CD4-positive, CD25-positive, alpha-beta regulatory T cell (primary cell): ENCODE measurements around the gene SGK2. TPM values are rescaled to one million over a fixed set of nuclear protein-coding genes. Genes with fewer than 3 reads are reported as not detected.
A peak's percentile ranks its signal among the peaks of the same experiment; 100 is the strongest.

Source experiments
- ATAC-seq, 2 donors: fragments of 150-1000 bp; cut with Tn5 transposase; one replicate each; pipeline ENCODE4 v1.10.0; 2021; ENCODE audit warnings: low read depth in 2 of 2, moderate number of reproducible peaks in 2 of 2, moderate library complexity in 1 of 2
- DNase-seq, 3 donors: peaks; one replicate each; pipeline versions ENCODE4 v3.0.0 to v3.0.0-alpha.2; 2012 to 2022; ENCODE audit warnings: mixed read lengths in 1 of 3
- H3K27ac ChIP-seq: one replicate; pipeline ENCODE4 v1.7.0; 2013; ENCODE audit warnings: mild to moderate bottlenecking, low read length; ENCODE audit not compliant: insufficient read depth, poor library complexity, severe bottlenecking
- H3K27me3 ChIP-seq: one replicate; pipeline ENCODE4 v1.7.0; 2013; ENCODE audit warnings: low read length; ENCODE audit not compliant: control insufficient read depth, insufficient read depth
- H3K36me3 ChIP-seq: one replicate; pipeline ENCODE4 v1.7.0; 2013; ENCODE audit warnings: mild to moderate bottlenecking, low read length, moderate library complexity; ENCODE audit not compliant: control insufficient read depth, insufficient read depth
- H3K4me1 ChIP-seq: 2 replicates; pipeline ENCODE4 v1.7.0; 2013; ENCODE audit warnings: mild to moderate bottlenecking, low read length; ENCODE audit not compliant: insufficient read depth, control insufficient read depth, poor library complexity, severe bottlenecking
- H3K4me3 ChIP-seq: one replicate; pipeline ENCODE4 v1.7.0; 2013; ENCODE audit warnings: low read depth, mild to moderate bottlenecking, low read length, moderate library complexity
- H3K9me3 ChIP-seq, 2 experiments: 1 replicate in 1 of 2; 2 replicates in 1 of 2; pipeline ENCODE4 v1.7.0; 2013; ENCODE audit warnings: low read length in 2 of 2, mild to moderate bottlenecking in 1 of 2, moderate library complexity in 1 of 2; ENCODE audit not compliant: control insufficient read depth in 2 of 2
- H3K27ac Mint-ChIP-seq, 3 donors: one replicate each; pipeline ENCODE4 v1.8.0; 2020 to 2022; ENCODE audit warnings: mild to moderate bottlenecking in 3 of 3, mixed read lengths in 3 of 3, moderate library complexity in 2 of 3
- H3K27me3 Mint-ChIP-seq: one replicate; pipeline ENCODE4 v1.8.0; 2022; ENCODE audit warnings: mild to moderate bottlenecking, mixed read lengths
- H3K36me3 Mint-ChIP-seq: one replicate; pipeline ENCODE4 v1.8.0; 2020; ENCODE audit warnings: mixed read lengths
- H3K4me1 Mint-ChIP-seq, 4 donors: one replicate each; pipeline ENCODE4 v1.8.0; 2020 to 2022; ENCODE audit warnings: mixed read lengths in 4 of 4, mild to moderate bottlenecking in 1 of 4
- H3K4me3 Mint-ChIP-seq, 4 donors: one replicate each; pipeline ENCODE4 v1.8.0; 2020 to 2022; ENCODE audit warnings: mild to moderate bottlenecking in 4 of 4, mixed read lengths in 4 of 4, moderate library complexity in 3 of 4
- H3K9me3 Mint-ChIP-seq, 7 donors: one replicate each; pipeline ENCODE4 v1.8.0; 2020 to 2022; ENCODE audit warnings: mixed read lengths in 7 of 7, mild to moderate bottlenecking in 3 of 7, moderate library complexity in 2 of 7
- polyA plus RNA-seq, 4 donors: library from polyadenylated mRNA; unstranded; fragments of 300-500 nt; fragmentation: Illumina TruSeq; gene quantifications; one replicate each; pipeline ENCODE4 v1.2.3, GENCODE V29; 2021
- total RNA-seq: library from RNA; stranded (reverse); gene quantifications from one replicate; pipeline ENCODE4 v1.2.3, GENCODE V29; 2022

SGK2 gene
- total and polyA plus RNA-seq, 5 donors from 2014 or later: 1.7 TPM; not detected in 4

DNA sequence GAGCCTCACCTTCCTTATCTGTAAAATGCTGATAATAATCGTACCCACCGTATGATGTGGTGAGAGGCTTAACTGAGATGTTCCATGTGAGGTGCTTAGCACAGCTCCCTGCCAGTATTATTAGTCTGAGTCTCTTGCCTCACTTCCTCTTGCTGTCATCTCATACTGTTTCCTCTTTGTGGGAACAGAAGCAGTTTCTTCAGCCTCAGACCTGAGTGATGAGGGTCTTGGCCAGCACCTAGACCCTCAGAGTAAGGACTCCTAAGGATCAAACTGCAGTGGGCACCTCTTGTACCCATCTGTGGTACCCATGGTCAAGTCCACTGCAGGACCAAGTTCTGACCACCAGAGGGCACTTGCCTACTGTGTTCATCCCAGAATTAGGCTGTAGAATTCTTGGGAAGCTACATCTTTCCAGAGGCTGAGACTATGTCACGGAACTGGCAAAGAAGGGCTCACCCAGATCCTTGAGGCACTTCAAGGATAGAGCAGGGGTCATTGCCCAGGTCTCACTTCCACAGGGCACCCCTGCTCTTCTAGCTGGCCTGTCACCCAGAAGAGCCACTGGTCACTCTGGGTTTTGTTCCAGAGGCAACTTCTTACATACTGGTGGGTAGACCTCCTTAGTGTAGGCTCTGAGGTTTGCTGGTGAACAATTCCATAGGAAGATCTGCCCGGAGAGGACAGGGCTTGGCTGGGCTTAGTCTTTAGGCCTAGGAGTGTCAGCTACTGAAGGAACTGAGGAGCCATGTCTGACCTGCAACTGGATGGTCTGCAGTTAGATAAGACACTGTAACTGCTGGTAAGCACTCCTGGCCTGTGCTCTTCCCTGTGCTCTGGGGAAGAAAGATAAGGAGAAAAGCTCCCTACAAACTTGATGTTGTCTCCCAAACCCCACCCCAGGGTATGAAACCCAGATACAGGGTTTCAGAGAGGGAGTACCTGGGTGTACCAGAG lies 20.6 kb upstream of the SGK2 start:
- Histone ChIP-seq H3K27me3 (no peaks in the 10 kb centered on the region), H3K27ac (no peak overlapping the region), H3K4me3 (no peak overlapping the region), H3K36me3 (no peaks in the 10 kb centered on the region), H3K9me3 (no peaks in the 10 kb centered on the region), H3K4me1 (no peaks in the 10 kb centered on the region)
- Mint-ChIP-seq H3K27ac (no peak overlapping the region), H3K36me3 (no peaks in the 10 kb centered on the region), H3K4me1 (peaks cover 0 to 3% (median 0%) of the 10 kb centered on the region in 4 donors), H3K9me3 (no peaks in the 10 kb centered on the region), H3K4me3 (no peak overlapping the region), H3K27me3 (no peaks in the 10 kb centered on the region)
- DNase-seq (peak; percentile 18 to 41 (median 27)), ATAC-seq (peak; percentile 31 to 33)

DNA sequence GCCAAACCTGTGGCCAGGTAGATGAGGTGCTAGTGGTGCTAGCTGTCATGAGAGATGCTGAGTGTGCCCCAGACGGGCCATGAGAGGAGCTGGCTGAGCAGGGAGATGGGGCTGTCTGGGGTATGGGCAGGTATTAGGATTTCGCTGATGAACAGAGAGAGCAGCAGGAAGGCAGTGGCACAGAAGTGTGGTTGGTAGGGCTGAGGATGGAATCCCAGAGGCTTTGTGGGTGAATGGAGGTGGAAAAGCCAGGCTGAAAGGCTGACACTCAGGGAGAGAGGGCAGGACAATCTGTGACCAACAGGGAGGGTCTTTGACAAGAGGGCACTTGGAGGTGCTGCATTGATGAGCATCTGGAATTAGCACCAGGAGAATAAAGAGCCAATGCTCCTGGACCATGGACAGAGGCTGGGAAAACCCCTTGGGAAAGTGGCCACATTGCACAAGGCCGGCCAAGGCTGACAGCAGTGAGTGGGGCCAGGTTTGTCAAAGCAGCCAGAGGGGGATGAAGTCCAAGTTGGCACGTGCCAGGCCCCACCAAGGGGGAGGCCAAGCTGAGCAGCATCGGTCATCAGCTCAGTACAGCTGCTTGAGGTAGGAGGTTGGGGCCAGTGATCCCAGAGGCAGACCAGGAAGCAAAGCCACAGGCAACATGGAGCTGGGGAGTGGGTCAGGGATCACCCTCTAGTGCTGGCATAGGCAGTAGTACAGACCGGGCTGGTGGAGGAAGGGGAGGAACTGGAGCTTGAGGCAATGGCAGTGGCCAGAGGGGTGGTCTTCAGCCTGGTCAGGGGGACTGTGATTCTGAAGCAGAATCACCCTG lies 19.7 kb upstream of the SGK2 start:
- Mint-ChIP-seq H3K27me3 (no peaks in the 10 kb centered on the region), H3K36me3 (no peaks in the 10 kb centered on the region), H3K4me3 (no peak overlapping the region), H3K9me3 (no peaks in the 10 kb centered on the region), H3K4me1 (peaks cover 0 to 8% (median 2%) of the 10 kb centered on the region in 4 donors), H3K27ac (no peak overlapping the region)
- Histone ChIP-seq H3K36me3 (no peaks in the 10 kb centered on the region), H3K4me1 (no peaks in the 10 kb centered on the region), H3K9me3 (no peaks in the 10 kb centered on the region), H3K27me3 (no peaks in the 10 kb centered on the region), H3K4me3 (no peak overlapping the region), H3K27ac (no peak overlapping the region)
- no peak for DNase-seq
- no peak for ATAC-seq

DNA sequence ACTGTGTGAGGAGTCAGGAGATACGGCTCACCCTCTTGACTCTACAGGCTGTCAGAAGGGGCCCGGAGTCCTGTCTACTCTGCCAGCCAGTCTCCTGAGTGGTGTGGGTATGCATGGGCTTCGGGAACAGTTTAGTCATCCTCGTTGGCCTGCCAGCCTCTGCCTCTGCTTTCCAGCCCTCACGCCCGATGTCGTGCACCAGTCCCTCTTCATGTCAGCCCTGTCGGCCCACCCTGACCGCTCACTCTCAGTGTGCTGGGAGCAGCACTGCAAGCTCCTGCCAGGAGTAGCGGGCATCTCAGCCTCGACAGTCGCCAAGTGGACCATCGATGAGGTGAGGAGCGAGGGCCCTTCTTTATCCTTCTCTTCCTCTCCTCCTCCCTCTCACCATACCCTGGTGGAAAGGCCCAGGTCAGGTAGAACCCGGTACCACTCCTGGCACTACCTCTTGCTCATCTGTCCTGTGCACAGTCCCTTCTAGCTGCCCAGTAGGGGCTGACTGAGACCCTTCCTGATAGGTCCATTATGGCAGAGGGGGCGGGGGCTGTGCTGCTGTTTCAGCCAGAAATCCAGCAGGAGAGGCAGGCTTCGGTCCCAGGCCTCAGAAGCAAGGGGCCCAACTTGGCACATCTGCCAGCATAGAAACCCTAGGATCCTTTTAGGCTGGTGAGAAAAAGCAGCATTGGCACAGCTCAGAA lies 18.7 kb upstream of the SGK2 start:
- DNase-seq (no peak), ATAC-seq (no peak)
- H3K27ac Mint-ChIP-seq: no peak overlapping the region
- no peaks in the 10 kb centered on the region for H3K36me3 ChIP-seq
- H3K9me3 ChIP-seq: no peaks in the 10 kb centered on the region
- no peak overlapping the region for H3K4me3 Mint-ChIP-seq
- no peaks in the 10 kb centered on the region for H3K27me3 ChIP-seq
- no peaks in the 10 kb centered on the region for H3K9me3 Mint-ChIP-seq
- H3K36me3 Mint-ChIP-seq: no peaks in the 10 kb centered on the region
- H3K4me3 ChIP-seq: no peak overlapping the region
- H3K27ac ChIP-seq: no peak overlapping the region
- peaks cover 0 to 8% (median 2%) of the 10 kb centered on the region in 4 donors for H3K4me1 Mint-ChIP-seq
- H3K27me3 Mint-ChIP-seq: no peaks in the 10 kb centered on the region
- no peaks in the 10 kb centered on the region for H3K4me1 ChIP-seq

DNA sequence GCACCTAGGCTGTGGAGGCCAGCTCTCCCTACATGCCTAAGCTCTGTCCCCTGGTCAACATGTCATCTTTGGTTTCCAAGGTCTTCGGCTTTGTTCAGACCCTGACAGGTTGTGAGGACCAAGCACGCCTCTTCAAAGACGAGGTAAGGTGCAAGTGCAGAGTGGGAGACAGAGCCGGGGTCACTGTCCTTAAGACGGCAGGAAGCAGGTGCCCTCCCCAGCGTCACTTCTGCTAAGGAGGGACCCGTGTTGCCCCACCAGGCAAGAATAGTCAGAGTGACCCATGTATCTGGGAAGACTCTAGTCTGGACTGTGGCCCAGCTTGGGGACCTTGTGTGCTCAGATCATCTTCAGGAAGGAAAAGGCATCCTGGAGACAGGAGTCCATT lies 18.2 kb upstream of the SGK2 start:
- no peaks in the 10 kb centered on the region for H3K9me3 ChIP-seq
- no peaks in the 10 kb centered on the region for H3K9me3 Mint-ChIP-seq
- no peak for ATAC-seq
- H3K27ac ChIP-seq: no peak overlapping the region
- no peaks in the 10 kb centered on the region for H3K36me3 ChIP-seq
- no peaks in the 10 kb centered on the region for H3K27me3 ChIP-seq
- H3K27me3 Mint-ChIP-seq: no peaks in the 10 kb centered on the region
- H3K4me3 Mint-ChIP-seq: no peak overlapping the region
- DNase-seq: no peak
- no peaks in the 10 kb centered on the region for H3K36me3 Mint-ChIP-seq
- peaks cover 0 to 8% (median 2%) of the 10 kb centered on the region in 4 donors for H3K4me1 Mint-ChIP-seq
- no peaks in the 10 kb centered on the region for H3K4me1 ChIP-seq
- H3K27ac Mint-ChIP-seq: no peak overlapping the region
- H3K4me3 ChIP-seq: no peak overlapping the region

DNA sequence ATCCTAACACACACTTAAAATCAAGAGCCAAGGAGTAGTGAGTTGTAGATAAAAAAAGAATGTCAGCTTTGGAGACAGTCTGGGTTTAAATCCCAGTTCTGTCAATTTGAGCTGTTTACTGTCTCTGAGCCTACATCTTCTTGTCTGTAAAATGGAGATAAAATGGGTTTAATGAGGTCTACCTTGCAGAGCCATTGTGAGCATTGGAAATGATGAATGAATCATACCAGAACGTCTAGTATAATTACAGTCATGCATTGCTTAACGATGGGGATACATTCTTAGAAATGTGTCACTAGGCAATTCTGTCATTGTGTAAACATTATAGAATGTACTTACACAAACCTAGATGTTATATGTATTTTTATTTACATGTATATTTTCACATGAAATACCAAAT lies 17.6 kb upstream of the SGK2 start:
- ATAC-seq (no peak), DNase-seq (no peak)
- H3K4me1 Mint-ChIP-seq: peaks cover 0 to 8% (median 2%) of the 10 kb centered on the region in 4 donors

DNA sequence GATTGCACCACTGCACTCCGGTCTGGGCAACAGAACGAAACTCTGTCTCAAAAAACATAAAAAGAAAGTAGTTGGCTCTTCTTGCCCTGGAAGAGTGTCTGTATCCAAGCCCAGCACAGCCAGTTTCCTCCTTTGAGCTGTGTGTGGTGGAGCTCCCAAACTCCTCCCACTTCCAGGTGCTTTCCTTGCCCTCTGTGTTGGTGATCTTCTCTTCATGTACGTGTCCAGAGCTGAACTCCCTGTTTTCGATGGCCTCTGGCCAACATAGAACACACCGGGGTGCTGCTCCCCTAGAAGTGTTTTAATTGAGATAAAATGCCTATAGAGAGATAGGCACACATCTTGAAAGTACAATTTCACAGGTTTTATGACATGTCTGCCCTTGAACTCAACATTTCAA lies 16.7 kb upstream of the SGK2 start:
- Mint-ChIP-seq H3K27ac (no peak overlapping the region), H3K27me3 (no peaks in the 10 kb centered on the region), H3K36me3 (peaks cover 4% of the 10 kb centered on the region), H3K4me1 (peaks cover 0 to 8% (median 2%) of the 10 kb centered on the region in 4 donors), H3K9me3 (peaks cover 0 to under 1% (median 0%) of the 10 kb centered on the region in 7 donors), H3K4me3 (no peak overlapping the region)
- no peaks in the 10 kb centered on the region for H3K9me3 ChIP-seq
- no peak overlapping the region for H3K4me3 ChIP-seq
- no peak overlapping the region for H3K27ac ChIP-seq
- DNase-seq: no peak
- no peak for ATAC-seq
- H3K4me1 ChIP-seq: no peaks in the 10 kb centered on the region
- H3K36me3 ChIP-seq: no peaks in the 10 kb centered on the region
- H3K27me3 ChIP-seq: no peaks in the 10 kb centered on the region

More for the DNA sequence above, 17.6 kb upstream of the SGK2 start:
- Mint-ChIP-seq H3K4me3 (no peak overlapping the region), H3K9me3 (no peaks in the 10 kb centered on the region), H3K27me3 (no peaks in the 10 kb centered on the region), H3K36me3 (no peaks in the 10 kb centered on the region), H3K27ac (no peak overlapping the region)
- Histone ChIP-seq H3K4me3 (no peak overlapping the region), H3K9me3 (no peaks in the 10 kb centered on the region), H3K27me3 (no peaks in the 10 kb centered on the region), H3K27ac (no peak overlapping the region), H3K36me3 (no peaks in the 10 kb centered on the region), H3K4me1 (no peaks in the 10 kb centered on the region)

DNA sequence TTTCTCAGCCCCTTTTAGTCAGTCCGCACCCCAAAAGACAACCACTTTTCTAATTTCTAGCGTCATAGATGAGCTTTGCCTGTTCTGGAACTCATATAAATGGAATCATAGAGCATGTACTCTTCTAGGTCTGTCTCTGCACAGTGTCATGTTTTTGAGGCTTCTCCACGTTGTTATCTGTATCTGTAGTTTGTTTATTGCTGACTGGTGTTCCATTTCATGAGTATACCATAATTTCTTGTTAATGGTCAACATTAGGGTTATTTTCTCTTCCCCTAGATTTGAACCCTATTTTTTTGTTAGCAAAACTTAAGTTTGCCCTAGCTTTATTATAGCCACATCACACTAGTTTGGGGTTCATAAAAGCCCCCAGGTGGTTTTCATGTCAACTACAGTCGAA lies 16.2 kb upstream of the SGK2 start:
- Mint-ChIP-seq H3K4me3 (no peak overlapping the region), H3K4me1 (peaks cover 0 to 8% (median 2%) of the 10 kb centered on the region in 4 donors), H3K27ac (peak overlapping the region in 1 of 3 donors; percentile 8), H3K27me3 (no peaks in the 10 kb centered on the region), H3K36me3 (peaks cover 8% of the 10 kb centered on the region), H3K9me3 (peaks cover 0 to 4% (median 0%) of the 10 kb centered on the region in 7 donors)
- no peak for DNase-seq
- H3K9me3 ChIP-seq: no peaks in the 10 kb centered on the region
- no peaks in the 10 kb centered on the region for H3K4me1 ChIP-seq
- H3K4me3 ChIP-seq: no peak overlapping the region
- H3K36me3 ChIP-seq: no peaks in the 10 kb centered on the region
- ATAC-seq: no peak
- no peaks in the 10 kb centered on the region for H3K27me3 ChIP-seq
- no peak overlapping the region for H3K27ac ChIP-seq
